Stimulated activated CD8-positive, alpha-beta memory T cell treated with anti-CD3 and anti-CD28 coated beads, Interleukin-15, amount 100 ng/mL, for 24 hours (primary cell): ENCODE data around the gene KCNG2.

Experiments used
- DNase-seq: peaks from one replicate; pipeline ENCODE4 v3.0.0-alpha.2; 2020; ENCODE audit warnings: low read depth

The KCNG2 gene

DNA sequence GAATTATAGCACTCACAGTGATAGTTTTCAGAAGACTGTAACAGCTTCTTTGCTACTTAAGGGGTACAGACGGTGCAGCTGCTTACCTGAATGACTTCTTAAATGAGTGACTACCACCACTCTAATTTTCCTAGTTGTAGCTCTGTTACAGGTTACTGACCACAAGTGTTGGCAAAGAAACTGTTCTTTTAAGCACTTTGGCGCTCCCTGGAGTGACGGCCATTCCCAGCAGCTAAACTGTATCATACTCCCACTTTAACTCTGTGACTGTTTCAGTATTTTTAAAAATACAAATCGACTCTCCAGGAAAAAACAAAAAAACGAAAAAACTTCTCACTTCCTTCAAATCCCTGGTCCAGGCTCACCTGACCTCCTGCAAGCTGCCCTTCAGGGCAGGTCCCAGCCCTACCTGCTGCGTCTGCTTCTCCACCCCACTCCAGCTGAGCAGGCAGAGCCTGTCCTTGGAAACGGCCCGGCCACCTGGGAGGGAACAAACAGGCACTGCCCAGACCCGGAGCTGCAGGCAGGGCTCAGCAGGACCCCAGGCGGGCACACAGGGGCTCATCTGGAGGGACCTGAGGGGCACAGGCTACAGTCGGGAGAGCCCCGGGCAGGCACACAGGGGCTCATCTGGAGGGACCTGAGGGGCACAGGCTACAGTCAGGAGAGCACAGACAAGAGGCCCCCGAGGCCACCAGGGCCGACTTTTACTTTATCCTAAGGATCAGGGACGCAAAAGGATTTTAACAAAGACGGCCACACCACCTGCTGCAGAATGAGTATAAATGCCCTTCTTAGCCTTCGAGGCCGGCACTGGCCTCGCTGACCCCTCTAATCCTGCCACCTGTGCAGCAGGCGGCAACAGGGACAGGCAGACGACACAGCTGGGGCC is 129.2 kb downstream of the KCNG2 start:
- DNase-seq = no peak

DNA sequence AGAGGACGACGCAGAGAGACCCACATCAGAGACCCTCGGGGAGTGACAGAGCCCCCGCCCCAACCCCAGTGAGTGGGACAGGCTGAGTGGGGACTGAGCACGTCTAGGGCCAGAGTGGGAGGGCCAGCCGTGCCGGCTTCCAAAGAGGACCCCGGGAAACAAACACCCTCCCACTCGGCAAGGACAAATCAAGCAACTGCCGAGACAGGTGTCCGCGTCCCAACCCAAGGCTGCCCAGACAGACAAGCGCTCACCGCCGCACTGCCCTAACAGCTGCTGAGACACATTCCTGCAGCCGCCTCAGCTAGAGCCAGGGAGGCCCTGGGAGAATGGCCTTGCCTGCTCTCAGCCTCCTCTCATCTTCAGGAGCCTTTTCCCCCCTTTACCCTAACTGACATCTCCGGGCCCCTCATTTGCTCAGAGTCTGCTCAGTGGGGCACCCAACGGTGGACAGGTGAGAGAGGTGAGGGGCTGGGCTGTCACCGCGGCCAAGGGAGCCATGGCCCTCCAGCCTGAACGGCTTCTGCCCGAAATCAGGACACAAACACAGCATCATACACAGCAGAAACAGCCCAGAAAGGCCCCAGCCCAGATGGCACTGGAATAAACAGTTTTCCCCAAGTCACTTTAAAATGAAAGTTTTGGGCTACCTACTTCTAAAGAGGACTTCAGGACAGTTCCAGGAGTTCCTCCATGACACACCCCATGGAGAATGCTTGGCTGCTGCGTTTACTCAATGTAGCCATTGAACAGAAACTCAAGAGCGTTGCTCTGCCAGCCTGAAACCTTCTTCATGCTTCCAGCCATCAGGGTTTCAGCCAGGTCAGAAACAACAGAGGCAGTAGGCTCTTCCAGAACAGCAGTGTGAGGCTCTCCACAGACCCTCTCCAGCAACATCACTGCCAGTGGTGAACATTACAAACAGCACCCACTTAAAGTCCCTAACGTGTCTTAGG is 130.1 kb downstream of the KCNG2 start:
- DNase-seq = no peak

DNA sequence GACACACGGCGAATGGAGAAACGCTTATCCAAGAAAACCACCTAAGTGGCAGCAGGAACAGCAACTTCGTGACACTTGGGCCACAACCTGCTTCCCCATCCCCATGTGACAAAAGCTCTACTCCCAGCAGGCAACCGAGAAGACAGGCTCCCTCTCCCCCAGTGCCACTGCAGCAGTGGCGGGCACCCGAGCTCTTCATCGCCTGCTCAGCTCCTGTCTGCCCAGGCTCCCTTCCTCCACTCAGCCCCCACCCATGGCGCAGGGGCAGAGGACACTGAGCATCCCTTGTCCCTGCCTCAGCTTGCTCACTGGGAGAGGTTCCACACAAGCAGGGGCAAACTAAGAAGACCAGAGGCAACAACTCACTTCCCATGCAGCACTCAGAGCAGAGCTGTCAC is 130.8 kb downstream of the KCNG2 start:
- no peak for DNase-seq

DNA sequence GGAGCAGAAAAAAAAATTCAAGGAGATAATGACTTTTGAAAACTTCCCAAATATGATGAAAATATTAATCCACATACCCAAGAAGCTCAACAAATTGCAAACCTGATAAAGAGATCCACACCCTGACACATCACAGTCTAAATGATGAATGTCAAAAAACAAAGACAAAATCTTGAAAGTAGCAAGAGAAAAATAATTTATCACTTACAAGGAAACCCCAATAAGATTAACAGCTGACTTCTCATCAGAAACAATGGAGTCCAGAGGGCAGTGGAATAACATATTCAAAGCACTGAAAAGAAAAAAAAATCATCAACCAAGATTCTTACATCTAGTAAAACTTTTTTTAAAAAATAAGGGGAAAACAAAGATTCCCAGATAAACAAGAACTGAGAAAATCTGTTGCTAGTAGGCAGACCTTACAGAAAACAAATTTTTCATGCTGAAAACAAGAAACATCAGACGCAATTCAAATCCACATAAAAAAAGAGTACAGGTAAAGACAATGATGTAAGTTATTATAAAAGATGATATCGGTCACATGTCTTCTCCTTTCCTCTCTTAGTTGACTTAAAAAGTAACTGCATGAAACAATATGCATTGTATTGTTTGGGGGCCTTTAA is 132.4 kb downstream of the KCNG2 start:
- no peak for DNase-seq

DNA sequence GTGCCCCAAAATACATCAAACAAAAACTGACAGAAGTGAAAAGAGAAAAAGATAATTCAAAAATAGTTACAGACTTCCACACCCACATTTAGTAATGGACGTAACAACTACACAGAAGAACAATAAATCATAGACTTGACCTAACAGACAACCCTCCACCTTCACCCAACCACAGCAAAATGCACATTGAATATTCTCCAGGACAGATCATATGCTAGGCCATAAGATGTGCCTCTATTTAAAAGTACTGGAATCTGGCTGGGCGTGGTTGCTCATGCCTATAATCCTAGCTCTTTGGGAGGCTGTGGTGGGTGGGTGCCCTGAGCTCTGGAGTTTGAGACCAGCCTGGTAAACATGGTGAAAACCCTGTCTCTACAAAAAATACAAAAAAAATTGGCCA is 133.7 kb downstream of the KCNG2 start:
- DNase-seq = no peak

DNA sequence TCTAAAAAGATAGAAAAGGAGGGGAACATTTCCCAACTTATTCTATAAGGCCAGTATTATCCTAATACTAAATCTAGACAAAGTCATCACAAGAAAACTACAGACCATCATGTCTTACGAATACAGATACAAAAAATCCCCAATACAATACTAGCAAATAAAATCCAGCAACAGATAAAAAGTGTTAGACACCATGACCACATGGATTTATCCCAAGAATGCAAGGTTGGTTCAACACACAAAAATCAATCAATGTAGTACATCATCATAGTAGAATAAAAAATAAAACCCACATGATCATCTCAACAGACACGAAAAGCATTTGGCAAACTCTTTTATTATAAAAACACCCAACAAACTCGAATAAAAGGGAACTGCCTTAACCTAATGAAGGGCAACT is 135.2 kb downstream of the KCNG2 start:
- DNase-seq = no peak

DNA sequence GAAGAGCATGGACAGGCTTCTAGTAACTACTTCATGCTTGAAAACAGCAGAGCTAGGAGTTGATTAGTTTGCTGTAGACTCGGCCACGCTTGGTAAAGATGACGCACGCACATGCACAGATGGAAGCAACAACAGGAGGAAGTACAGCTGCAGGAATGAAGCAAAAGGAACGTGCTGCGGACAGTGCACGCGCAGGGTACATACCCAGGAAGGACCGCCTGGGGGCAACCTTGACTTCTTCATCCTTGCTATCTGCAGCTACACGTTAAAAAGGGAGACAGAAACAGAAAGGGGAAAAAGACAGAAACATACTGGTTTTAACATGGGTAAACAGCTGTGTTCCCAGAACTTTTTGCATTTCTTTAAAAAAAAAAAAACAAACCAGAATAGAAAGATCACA is 136.0 kb downstream of the KCNG2 start:
- no peak for DNase-seq

DNA sequence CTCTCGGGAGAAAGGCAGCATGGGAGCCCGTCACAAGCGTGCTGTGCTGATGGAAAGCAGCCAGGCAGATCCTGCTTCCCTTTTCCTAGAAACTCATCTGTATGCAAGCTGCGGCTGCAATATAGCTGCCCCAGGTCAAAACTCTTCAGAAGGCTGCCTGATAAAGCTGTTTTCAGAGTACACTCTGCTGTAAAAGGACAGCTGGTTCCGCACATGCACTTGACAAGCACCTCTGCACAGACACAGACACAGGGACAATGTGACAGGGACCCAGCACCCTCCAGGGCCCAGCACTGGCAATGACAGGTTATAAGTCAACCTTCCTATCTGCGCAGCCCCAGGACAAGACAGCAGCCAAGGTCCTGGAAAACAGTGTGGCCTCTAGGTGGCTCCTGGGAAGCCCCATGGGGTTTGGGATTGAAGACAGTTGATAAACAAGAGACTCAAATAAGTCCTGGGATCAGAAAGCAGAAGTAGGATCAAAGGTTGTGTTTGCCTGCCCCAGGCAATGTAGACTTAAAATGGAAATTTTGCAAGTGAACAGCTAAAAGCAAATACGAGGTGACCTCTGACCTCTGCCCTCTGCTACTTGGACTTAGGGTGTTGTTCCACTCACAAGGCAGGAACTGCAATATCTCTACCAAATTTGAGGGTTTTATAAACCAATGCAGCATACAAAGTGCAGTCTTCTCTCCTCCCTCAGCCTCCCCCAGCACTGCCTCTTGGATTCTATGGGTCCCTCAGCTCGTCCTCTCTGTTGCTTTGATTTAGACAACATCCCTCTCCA is 136.8 kb downstream of the KCNG2 start:
- no peak for DNase-seq

DNA sequence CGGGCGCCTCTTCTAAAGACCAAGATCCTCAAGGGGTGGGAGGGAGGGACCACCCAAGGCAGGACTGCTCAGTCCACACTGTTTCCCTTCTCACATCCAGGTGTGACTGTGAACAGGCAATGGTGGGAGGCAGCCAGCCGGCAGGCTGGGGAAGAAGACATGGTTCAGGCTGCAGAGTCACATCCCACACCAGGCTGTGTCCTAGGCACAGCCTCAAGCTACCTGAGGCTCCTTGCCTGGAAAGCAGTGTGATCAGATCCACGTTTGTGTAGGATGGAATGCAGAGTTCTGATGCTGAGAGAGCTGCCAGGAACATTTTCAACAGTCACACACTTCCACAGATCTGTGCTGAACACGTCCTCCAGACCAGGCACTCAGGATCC is 137.4 kb downstream of the KCNG2 start:
- DNase-seq = no peak

DNA sequence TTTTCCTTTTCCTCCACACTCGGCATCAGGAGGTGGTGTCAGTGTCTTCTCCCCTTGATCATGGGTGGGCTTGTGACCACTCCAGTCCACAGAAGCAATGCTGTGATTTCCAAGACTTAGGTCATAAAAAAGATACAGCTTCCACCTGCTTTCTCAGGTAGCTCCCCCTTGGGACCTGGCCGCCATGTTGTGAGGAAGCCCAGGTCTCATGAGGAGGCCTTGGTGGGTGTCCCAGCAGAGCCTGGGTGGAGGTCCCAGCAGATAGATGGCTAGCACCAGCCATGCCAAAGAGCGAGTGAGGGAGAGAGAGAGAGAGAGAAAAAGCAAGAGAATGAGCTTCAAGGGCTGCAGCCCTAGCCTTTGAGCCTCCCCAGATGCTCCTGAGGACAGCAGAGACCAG is 137.8 kb downstream of the KCNG2 start:
- DNase-seq = no peak

DNA sequence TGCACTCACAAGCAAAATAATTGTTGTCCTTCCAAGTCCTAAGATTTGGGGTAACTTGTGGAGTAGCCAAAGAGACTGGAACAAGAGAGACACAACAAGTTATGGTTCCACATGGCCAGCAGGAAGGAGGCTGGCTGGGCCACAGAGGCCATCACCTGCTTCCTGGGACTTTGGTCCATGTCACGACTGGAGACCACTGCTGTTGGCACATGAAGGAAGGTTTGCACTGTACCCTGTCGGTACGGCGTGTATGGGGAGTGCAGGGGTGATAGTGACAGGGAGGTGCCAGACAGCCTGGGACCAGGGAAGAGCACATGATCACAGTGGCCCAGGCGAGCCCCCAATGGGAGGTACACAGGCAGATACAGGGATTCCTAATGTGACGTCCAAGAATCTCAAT is 138.2 kb downstream of the KCNG2 start:
- no peak for DNase-seq

DNA sequence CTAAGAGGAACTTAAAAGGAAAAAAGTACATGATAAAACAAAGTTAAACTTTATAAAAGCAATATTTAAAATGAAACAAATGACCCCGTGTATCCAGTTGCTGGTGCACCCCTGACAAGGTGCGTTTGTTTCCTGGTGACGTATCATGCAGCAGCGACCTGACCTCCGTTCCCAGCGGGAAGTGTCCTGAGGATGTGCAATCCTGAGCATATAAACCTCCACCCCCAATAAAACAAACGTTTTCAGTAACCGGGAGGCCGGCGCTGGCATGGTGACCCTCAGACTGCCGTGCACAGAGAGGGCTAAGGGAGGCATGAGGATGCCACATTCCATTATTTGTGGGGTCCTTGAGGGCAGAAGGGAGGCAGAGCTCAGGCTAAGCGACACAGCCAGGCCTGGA is 138.9 kb downstream of the KCNG2 start:
- DNase-seq = no peak

DNA sequence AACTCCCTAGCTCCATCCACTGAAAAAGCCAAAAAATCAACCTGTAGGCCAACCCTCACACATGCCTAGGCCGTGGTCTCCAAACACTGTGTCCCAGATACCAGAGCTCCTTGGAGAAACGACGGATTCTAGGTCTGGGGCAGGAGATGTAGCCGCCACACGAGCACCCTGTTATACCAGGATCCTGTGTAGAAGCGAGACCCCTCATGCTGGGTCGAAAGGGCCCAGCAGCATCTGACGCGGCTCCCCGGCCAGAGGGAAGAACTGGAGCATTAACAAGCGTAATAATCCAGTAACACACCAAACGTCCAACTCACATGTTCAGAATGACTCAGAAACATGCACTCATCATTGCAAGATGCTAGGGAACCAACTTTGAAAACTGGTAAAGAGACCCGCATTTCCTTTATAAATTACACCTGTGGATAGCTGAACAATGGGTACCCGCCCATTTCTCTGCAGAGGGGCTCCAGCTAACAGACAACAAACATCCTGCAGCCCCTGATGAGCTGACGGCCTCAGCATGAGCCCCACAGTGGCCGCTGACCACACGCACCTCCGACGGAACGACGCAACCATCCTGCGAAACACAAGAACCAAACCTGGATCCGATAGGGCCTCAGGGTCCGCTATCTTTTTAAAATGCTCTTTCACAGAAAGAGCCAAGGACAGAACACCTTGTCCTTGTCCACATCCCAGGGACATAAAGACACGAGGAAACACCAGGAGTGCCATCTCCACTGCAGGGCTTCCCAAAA is 139.5 kb downstream of the KCNG2 start:
- DNase-seq = no peak

DNA sequence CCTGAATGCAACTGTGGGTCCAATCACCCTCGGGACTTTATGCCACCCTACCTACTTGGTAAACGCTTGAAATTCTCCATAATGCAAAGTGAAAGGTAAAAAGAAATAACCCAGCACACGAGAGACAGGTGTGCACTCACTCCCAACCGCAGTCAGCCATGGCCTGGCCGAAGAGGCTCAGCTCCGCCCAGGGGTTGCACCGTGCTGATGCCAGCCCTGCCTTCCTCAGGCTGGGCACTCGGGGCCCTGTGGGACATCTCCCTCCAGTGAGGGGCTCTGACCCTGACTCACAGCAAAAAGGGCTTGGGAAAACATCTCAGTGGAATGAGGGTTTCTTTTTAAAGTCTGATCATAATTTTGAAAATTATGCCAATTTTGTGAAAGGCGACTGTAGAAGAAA is 140.5 kb downstream of the KCNG2 start:
- no peak for DNase-seq

DNA sequence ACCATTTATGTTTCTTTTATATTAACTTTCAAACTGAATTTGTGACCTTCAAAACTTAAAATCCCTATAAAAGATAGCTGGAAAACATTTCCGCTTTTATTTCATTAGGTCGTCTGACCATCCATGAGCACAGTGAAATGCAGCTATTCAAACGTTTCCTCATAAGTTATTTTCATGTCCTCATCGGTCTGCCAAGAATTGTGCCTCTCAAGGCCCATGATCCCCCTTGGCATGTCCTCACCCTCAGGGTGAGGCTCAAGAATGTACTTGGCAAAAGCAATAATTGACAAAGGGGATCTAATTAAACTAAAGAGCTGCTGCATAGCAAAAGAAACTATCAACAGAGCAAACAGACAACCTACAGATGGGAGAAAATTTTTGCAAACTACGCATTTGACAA is 141.4 kb downstream of the KCNG2 start:
- no peak for DNase-seq

DNA sequence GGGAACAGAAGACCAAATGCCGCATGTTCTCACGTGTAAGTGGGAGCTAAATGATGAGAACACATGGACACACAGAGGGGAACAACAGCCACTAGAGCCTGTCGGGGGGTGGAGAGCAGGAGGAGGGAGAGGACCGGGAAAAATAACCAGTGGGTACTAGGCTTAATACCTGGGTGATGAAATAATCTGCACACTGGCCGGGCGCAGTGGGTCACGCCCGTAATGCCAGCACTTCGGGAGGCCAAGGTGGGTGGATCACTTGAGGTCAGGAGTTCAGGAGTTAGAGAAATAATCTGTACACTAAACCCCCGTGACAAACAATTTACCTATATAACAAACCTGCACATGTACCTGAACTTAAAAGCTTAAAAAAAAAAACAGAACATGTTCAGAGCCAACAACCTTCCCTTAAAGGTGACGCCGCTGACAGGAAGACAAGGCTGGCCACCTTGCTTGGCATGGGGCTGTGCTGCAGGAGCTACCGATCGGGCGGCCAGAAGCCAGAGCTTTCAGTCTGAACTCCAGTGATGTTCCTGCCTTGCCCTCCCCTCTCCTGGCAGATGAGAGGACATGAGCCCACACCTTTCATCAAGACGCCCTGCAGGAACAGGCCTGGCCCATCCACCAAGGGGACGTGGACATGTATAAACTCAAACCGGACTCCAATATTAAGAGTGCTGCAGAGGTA is 142.5 kb downstream of the KCNG2 start:
- DNase-seq = no peak

DNA sequence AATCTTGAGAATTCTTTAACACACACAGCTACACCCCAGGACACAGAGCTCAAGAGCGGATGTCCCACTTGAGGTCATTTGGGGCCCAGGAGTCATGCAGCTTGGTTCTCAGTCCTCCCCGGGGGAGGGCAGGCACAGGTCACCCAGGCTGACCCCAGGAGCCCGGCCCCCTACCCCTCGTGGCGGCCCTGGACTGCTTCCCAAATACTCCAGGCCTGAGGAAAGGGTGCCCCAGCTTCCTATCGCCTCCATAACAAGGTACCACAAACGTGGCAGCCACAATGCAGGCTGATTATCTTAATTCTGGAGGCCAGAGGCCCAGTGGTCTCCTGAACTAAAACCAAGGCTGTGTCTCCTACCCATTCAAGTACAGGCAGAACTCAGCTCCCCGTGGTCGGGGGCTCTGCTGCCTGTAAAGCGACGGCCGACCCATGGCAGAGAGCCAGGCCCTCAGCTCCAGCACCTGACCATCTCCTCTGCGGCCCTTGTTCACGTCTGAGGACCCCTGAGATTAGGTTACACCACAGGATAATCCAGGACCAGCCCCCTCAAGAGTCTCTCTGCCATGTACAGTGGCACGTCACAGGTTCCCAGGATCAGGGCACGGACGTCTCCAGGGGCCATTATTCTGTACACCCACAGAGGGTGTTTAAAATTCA is 143.2 kb downstream of the KCNG2 start:
- no peak for DNase-seq

DNA sequence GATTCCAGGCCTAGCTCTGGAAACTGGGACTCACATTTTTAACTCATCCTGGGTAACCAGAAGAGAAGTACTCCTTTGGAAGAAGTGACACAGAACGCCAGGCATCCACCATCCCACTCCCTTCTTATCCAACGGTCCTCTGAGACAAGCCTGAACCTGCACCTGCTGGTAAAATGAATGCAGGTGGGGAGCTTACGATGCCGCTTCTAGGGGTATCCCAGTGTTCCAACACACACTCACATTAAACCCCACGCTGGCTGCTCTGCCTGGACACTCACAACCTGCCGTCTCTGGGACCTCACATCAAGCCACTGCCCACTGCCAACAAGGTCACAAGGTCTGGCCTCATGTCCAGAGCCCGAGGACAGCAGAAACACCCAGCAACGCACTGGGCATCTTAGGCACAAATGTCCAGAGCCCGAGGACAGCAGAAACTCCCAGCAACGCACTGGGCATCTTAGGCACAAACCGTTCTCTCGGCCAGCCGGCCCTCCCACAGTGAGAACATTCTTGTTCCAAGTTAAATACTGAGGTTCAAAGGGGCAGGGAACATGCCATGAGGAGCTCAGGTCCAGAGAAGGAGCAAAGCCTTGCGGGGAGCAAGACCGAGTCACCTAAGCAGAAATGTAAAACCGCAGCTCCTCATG is 143.9 kb downstream of the KCNG2 start:
- no peak for DNase-seq

DNA sequence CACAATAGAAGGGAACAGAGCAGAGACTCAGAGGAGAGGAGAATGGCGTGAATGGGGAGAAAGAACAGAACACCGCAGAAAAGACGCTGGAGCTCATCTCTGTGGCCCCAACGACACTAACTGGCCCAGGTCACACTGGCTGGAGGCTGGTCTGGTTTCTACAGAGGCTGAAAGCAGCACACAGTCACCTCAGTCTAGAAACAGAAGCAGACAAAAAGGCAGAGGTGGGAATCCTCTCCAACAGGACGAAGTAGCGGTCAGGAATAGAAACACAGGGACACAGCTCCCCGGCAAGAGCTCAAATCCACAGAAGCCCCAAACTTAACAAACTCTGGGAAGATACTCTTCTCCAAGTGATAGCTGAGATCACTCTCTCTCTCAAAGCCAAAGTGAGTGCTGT is 144.5 kb downstream of the KCNG2 start:
- DNase-seq = no peak
